HepG2 (cell line): Measurements from ENCODE around the gene AKTIP. TPM values are rescaled to one million over a fixed set of nuclear protein-coding genes. Genes with fewer than 3 reads are reported as not detected.
A peak's percentile ranks its signal among the peaks of the same experiment; 100 is the strongest.

ENCODE experiments used
- ARHGAP35 ChIP-seq: sonication (generic); formaldehyde crosslinking; IDR thresholded peaks from 2 replicates; pipeline ENCODE4 v1.9.0; 2022; ENCODE audit warnings: mild to moderate bottlenecking, inconsistent platforms, moderate library complexity, missing genetic modification reagents, borderline replicate concordance
- BORCS8-MEF2B ChIP-seq: sonication (generic); formaldehyde crosslinking; IDR thresholded peaks from 2 replicates; pipeline ENCODE4 v1.8.0; 2022; ENCODE audit warnings: mild to moderate bottlenecking, missing genetic modification reagents
- CSRNP2 ChIP-seq: sonication (generic); formaldehyde crosslinking; conservative IDR thresholded peaks from 2 replicates; pipeline ENCODE4 v1.8.0; 2022; ENCODE audit warnings: low read depth, missing genetic modification reagents
- ERF ChIP-seq: IDR thresholded peaks from 2 replicates; pipeline ENCODE4 v1.6.1; 2018; ENCODE audit warnings: missing biosample characterization, missing genetic modification reagents
- FOXO1 ChIP-seq: sonication (generic); formaldehyde crosslinking; IDR thresholded peaks from 2 replicates; pipeline ENCODE4 v1.4.0; 2020; ENCODE audit warnings: missing genetic modification reagents
- KMT2B ChIP-seq: IDR thresholded peaks from 2 replicates; pipeline ENCODE4 v1.6.1; 2016; ENCODE audit warnings: missing genetic modification reagents, missing compliant biosample characterization
- MAZ ChIP-seq, 2 experiments: sonication (generic) in 1 of 2; formaldehyde crosslinking in 1 of 2; IDR thresholded peaks; 2 replicates each; pipeline versions ENCODE4 v1.5.0 to v1.6.1; 2012 to 2020; ENCODE audit warnings: low read depth in 2 of 2, mild to moderate bottlenecking in 2 of 2, borderline replicate concordance in 1 of 2, improper control_type of control experiment in 1 of 2, low read length in 1 of 2, missing genetic modification reagents in 1 of 2, moderate library complexity in 1 of 2
- MIER2 ChIP-seq: IDR thresholded peaks from 2 replicates; pipeline ENCODE4 v1.6.1; 2016; ENCODE audit warnings: missing biosample characterization, missing genetic modification reagents
- MLX ChIP-seq: IDR thresholded peaks from 2 replicates; pipeline ENCODE4 v1.6.1; 2016
- SOX5 ChIP-seq: IDR thresholded peaks from 2 replicates; pipeline ENCODE4 v1.6.1; 2016; ENCODE audit warnings: borderline replicate concordance
- THAP9 ChIP-seq: sonication (generic); formaldehyde crosslinking; IDR thresholded peaks from 2 replicates; pipeline ENCODE4; 2020; ENCODE audit warnings: missing genetic modification reagents, mild to moderate bottlenecking, borderline replicate concordance
- TP53 ChIP-seq: sonication (generic); formaldehyde crosslinking; conservative IDR thresholded peaks from 2 replicates; pipeline ENCODE4 v1.4.0; 2020; ENCODE audit warnings: missing genetic modification reagents
- ZNF253 ChIP-seq: sonication (generic); formaldehyde crosslinking; IDR thresholded peaks from 2 replicates; pipeline ENCODE4 v1.8.0; 2022; ENCODE audit warnings: mild to moderate bottlenecking, missing genetic modification reagents, borderline replicate concordance
- ZNF354B ChIP-seq: sonication (generic); formaldehyde crosslinking; IDR thresholded peaks from 2 replicates; pipeline ENCODE4 v1.8.0; 2022; ENCODE audit warnings: mild to moderate bottlenecking, missing genetic modification reagents
- ZNF546 ChIP-seq: sonication (generic); formaldehyde crosslinking; conservative IDR thresholded peaks from 2 replicates; pipeline ENCODE4 v1.8.1; 2023; ENCODE audit warnings: mild to moderate bottlenecking, missing genetic modification reagents
- ZNF574 ChIP-seq: sonication (generic); formaldehyde crosslinking; IDR thresholded peaks from 2 replicates; pipeline ENCODE4 v1.4.0; 2020; ENCODE audit warnings: missing genetic modification reagents
- ZNF703 ChIP-seq: sonication (generic); formaldehyde crosslinking; IDR thresholded peaks from 2 replicates; pipeline ENCODE4 v1.5.1; 2020; ENCODE audit warnings: missing genetic modification reagents, mild to moderate bottlenecking, moderate library complexity, borderline replicate concordance
- ZNF776 ChIP-seq: sonication (generic); formaldehyde crosslinking; IDR thresholded peaks from 2 replicates; pipeline ENCODE4 v1.4.0; 2020; ENCODE audit warnings: mild to moderate bottlenecking, missing genetic modification reagents
- polyA plus RNA-seq, 8 experiments: library from polyadenylated mRNA; depleted of rRNA in 3 of 8; stranded (reverse) in 7 of 8; unstranded in 1 of 8; fragments of >200 nt; fragmentation: Illumina TruSeq in 4 of 8; extraction: Trizol in 4 of 8; gene quantifications; 2 replicates each; pipeline versions ENCODE4 v1.2.1 to v1.2.3, GENCODE V29; 2011 to 2016; ENCODE audit warnings: low read depth in 4 of 8, missing spikeins in 1 of 8, mixed read lengths in 1 of 8; ENCODE audit not compliant: insufficient read depth in 1 of 8
- total RNA-seq, 5 experiments: library from RNA; depleted of rRNA; stranded (reverse); fragments of >200 nt; fragmentation: Illumina TruSeq; extraction: Trizol; gene quantifications; 2 replicates each; pipeline ENCODE4 v1.2.3, GENCODE V29; 2016; ENCODE audit warnings: low read depth in 1 of 5

AKTIP gene
- total and polyA plus RNA-seq, 2 of the 13 experiments (the other 11 are each of a cell fraction or from before 2014, with no cell fraction given) = 28.8 to 49.0 TPM

- no peak for TF ChIP-seq CSRNP2 (CRISPR knock-in tag)
- TF ChIP-seq ZNF546 (CRISPR knock-in tag) = no peak
- TF ChIP-seq BORCS8-MEF2B (CRISPR knock-in tag) = no peak
- no peak for TF ChIP-seq ZNF776 (CRISPR knock-in tag)
- TF ChIP-seq THAP9 (CRISPR knock-in tag) = peak; percentile 50; the same call in 1 of the 2 replicates
- TF ChIP-seq MLX (CRISPR knock-in tag) = peak; percentile 82
- no peak for TF ChIP-seq MAZ (IDR thresholded peaks at IDR 0.05; ENCODE audit: borderline replicate concordance, low read depth, low read length)
- TF ChIP-seq MAZ (CRISPR knock-in tag; IDR thresholded peaks at IDR 0.05; ENCODE audit: low read depth) = peak; percentile 81
- TF ChIP-seq ZNF703 (CRISPR knock-in tag) = peak; percentile 42; the same call in 1 of the 2 replicates
- TF ChIP-seq ZNF354B (CRISPR knock-in tag) = no peak
- 0 out of 2 replicates have a peak, but pooled peaks have one; percentile 43 for TF ChIP-seq ZNF574 (CRISPR knock-in tag)
- peak; percentile 63; the same call in 1 of the 2 replicates for TF ChIP-seq ERF (CRISPR knock-in tag)
- TF ChIP-seq ARHGAP35 (CRISPR knock-in tag) = peak; percentile 54; the same call in 1 of the 2 replicates
- TF ChIP-seq ZNF253 (CRISPR knock-in tag) = no peak
- TF ChIP-seq KMT2B (CRISPR knock-in tag) = 0 out of 2 replicates have a peak, but pooled peaks have one; percentile 17
- no peak for TF ChIP-seq TP53 (CRISPR knock-in tag)
- peak; percentile 77 for TF ChIP-seq SOX5 (CRISPR knock-in tag)
- no peak for TF ChIP-seq MIER2
- TF ChIP-seq FOXO1 = peak; percentile 53
Measured at GRCh38 chr16:53511403-53512280, 8.6 kb upstream of the AKTIP start (continued).
